AG04449 (cell line): ENCODE data around the gene ZRANB1.

ENCODE experiments used
- CTCF ChIA-PET: fragments of 350-600 bp; formaldehyde crosslinking; extraction: SDS; loops from one replicate; lab custom pipeline; 2021; ENCODE audit warnings: antibody characterized with exemption; lab: Yijun Ruan, JAX
- POLR2A ChIA-PET: fragments of 400-600, 350-600 bp; formaldehyde crosslinking; extraction: SDS; loops from one replicate; lab custom pipeline; 2020; ENCODE audit warnings: antibody characterized with exemption, inconsistent platforms; lab: Yijun Ruan, JAX
- DNase-seq: peaks from one replicate; pipeline ENCODE4 v3.0.0-alpha.2; 2010; ENCODE audit warnings: low read depth, low spot score
- H3K4me3 ChIP-seq: 2 replicates; pipeline ENCODE4 v1.5.1; 2011; ENCODE audit warnings: low read depth, mild to moderate bottlenecking, control low read depth, low read length
- CTCF ChIP-seq: IDR thresholded peaks from one replicate; pipeline ENCODE4 v1.5.1; 2011; ENCODE audit warnings: mild to moderate bottlenecking, moderate library complexity, low read length, control low read depth, inconsistent platforms; ENCODE audit not compliant: insufficient read depth; ENCODE audit errors: missing control alignments

The ZRANB1 gene

GRCh38 chr10:124991835-124992234 is 49.9 kb downstream of the ZRANB1 start:
- POLR2A ChIA-PET, result no interaction called here
- CTCF ChIA-PET, result interaction anchor here (0.7 to 3.6 kb wide), 35 partner anchors 9 to 730 kb away, joined by 3 to 39 read pairs (median 5); no protein-coding TSS in a partner anchor
- no peak for DNase-seq
- TF ChIP-seq CTCF, result no peak
- H3K4me3 ChIP-seq, result no peak overlapping the region

- ChIA-PET POLR2A (interaction anchor here (0.7 kb wide), 1 partner anchor 9 kb away, joined by 3 read pairs; no protein-coding TSS in a partner anchor), CTCF (interaction anchor here (0.7 to 3.6 kb wide), 43 partner anchors 9 to 729 kb away, joined by 3 to 39 read pairs (median 4); no protein-coding TSS in a partner anchor)
- TF ChIP-seq CTCF, result peak; percentile 47
- DNase-seq, result no peak
- no peak overlapping the region for H3K4me3 ChIP-seq
Measured at GRCh38 chr10:124992462-124993344, 50.8 kb downstream of the ZRANB1 start.

- H3K4me3 ChIP-seq, result no peak overlapping the region
- ChIA-PET CTCF (interaction anchor here (1.2 to 3.6 kb wide), 24 partner anchors 8 to 709 kb away, joined by 3 to 39 read pairs (median 7); no protein-coding TSS in a partner anchor), POLR2A (no interaction called here)
- no peak for TF ChIP-seq CTCF
- no peak for DNase-seq
Measured at GRCh38 chr10:124993345-124993708, 51.4 kb downstream of the ZRANB1 start.

DNA sequence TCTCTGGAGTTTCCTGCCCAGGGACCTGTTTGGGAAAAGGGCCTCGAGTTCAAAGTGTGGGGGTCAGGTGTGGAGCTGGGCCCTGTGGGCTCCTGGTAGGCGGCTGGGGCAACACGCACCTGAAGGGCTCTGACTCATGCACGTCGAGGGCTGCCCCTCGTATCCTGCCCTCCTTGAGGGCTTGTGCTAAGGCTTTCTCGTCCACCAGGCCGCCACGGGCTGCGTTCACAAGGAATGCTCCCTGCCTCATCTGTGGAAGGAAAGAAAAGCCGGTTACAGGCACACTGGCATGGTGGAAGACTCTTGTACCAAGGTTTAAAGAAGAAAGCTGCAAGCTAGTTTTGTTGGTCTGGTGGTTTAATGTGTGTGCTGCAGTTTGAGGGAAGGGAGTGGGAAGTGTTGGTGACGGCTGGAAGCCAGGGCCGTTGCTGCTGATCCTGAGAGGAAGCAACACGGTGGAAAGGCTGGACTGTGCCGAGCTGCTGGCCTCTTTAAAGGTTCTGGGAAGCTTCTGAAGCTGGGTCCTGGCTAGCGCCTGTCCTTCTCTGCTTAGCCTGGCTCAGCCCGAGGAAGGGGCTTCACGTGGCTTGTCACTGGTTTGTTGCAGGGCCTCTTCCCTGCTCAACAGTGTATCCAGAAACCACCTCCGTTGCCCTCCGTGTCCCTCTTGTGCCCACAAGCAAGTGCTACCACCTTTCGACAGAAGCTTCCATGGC is 52.0 kb downstream of the ZRANB1 start:
- POLR2A ChIA-PET, result no interaction called here
- CTCF ChIA-PET, result interaction anchor here (0.7 to 3.6 kb wide), 14 partner anchors 13 to 706 kb away, joined by 3 to 39 read pairs (median 4); no protein-coding TSS in a partner anchor
- no peak overlapping the region for H3K4me3 ChIP-seq
- no peak for DNase-seq
- TF ChIP-seq CTCF, result no peak

- no peak for TF ChIP-seq CTCF
- no peak overlapping the region for H3K4me3 ChIP-seq
- no peak for DNase-seq
- ChIA-PET CTCF (interaction anchor here (0.7 to 3.1 kb wide), 4 partner anchors 12 to 706 kb away, joined by 3 to 11 read pairs (median 4); no protein-coding TSS in a partner anchor), POLR2A (no interaction called here)
Measured at GRCh38 chr10:124994573-124995473, 52.9 kb downstream of the ZRANB1 start.
